Activated T-helper 2 cell treated with anti-CD3 and anti-CD28 coated beads, Interferon-gamma antibody, Interleukin-2, Interleukin-4, amounts not matched to agents 10 μg/mL and 5 μg/mL and 100 μg/mL, durations not matched to agents 14 hours and 24 hours and 36 hours (primary cell): ENCODE measurements around the gene CHRNA5. TPM values are rescaled to one million over a fixed set of nuclear protein-coding genes. Genes with fewer than 3 reads are reported as not detected.
"Not testable (repeated sequence)": the region's sequence is repeated elsewhere in the genome, so short reads cannot be mapped to it uniquely, and the experiment has no call there.

Source experiments
- DNase-seq: peaks from one replicate; pipeline ENCODE4 v3.0.0; 2021; ENCODE audit warnings: low spot score
- H3K27ac Mint-ChIP-seq: one replicate; pipeline ENCODE4 v1.8.0; 2021; ENCODE audit warnings: mixed read lengths
- H3K27me3 Mint-ChIP-seq: one replicate; pipeline ENCODE4 v1.8.0; 2021; ENCODE audit warnings: low read depth, mixed read lengths
- H3K36me3 Mint-ChIP-seq: one replicate; pipeline ENCODE4 v1.8.0; 2021; ENCODE audit warnings: low read depth, mixed read lengths
- H3K4me1 Mint-ChIP-seq: one replicate; pipeline ENCODE4 v1.8.0; 2021; ENCODE audit warnings: low read depth, mixed read lengths
- H3K4me3 Mint-ChIP-seq: one replicate; pipeline ENCODE4 v1.8.0; 2021; ENCODE audit warnings: low read depth, mild to moderate bottlenecking, moderate library complexity, mixed read lengths
- H3K9me3 Mint-ChIP-seq: one replicate; pipeline ENCODE4 v1.8.0; 2021; ENCODE audit warnings: mixed read lengths
- intact Hi-C: fragments of 100-400 bp; cut with micrococcal nuclease; formaldehyde crosslinking; loops from one replicate; pipeline ENCODE4 v1.15.1; 2023
- total RNA-seq: library from RNA; stranded (reverse); gene quantifications from 2 replicates; pipeline ENCODE4 v1.2.3, GENCODE V29; 2022

The CHRNA5 gene
- total RNA-seq, 1 donor from 2014 or later: 6.5 TPM

DNA sequence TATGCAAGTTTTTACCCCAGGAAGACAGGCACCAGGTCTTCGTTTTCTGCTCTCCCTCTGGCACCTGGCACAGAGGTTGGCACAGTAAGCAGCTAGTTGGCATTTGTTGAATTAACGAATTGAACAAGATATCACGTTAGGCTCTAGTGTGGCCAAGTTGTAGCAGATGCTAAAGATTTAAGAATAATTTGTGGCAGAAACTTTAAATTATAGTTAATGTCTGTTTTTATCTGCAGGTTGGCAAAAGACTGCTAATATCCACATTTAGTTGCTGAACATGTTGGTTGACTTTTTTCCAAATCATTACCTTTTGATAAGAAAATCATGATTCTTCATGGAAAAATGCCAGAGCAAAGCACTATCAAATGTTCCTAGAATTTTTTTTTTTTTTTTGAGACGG lies 8.1 kb downstream of the CHRNA5 start:
- Mint-ChIP-seq H3K4me1 (no peaks in the 10 kb centered on the region), H3K9me3 (no peaks in the 10 kb centered on the region), H3K27me3 (no peaks in the 10 kb centered on the region), H3K27ac (no peak overlapping the region), H3K36me3 (no peaks in the 10 kb centered on the region), H3K4me3 (no peak overlapping the region)
- intact Hi-C loops: no loop called here
- DNase-seq: no peak

DNA sequence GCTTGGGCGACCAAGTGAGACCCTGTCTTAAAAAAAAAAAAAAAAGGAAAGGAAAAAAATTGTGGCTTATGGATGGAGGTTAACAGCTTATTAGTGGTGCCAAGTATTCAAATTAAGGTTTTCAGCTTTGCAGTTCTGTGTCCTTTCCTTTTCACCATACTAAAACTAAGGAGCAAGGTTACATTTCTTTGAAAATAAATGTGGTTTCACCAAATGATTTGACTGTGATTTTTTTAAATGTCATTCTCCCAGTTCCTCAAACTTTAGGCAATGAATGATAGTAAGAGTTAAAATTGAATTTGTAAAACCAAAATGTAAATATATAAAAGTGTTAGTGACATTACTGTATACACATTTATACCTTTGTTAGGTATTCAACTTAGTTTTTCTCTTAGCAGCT lies 9.6 kb downstream of the CHRNA5 start:
- no peak for DNase-seq
- intact Hi-C loops: no loop called here
- Mint-ChIP-seq H3K4me3 (no peak overlapping the region), H3K9me3 (no peaks in the 10 kb centered on the region), H3K4me1 (no peaks in the 10 kb centered on the region), H3K27me3 (no peaks in the 10 kb centered on the region), H3K36me3 (no peaks in the 10 kb centered on the region), H3K27ac (no peak overlapping the region)

- H3K9me3 Mint-ChIP-seq: no peaks in the 10 kb centered on the region
- no peaks in the 10 kb centered on the region for H3K4me1 Mint-ChIP-seq
- no peaks in the 10 kb centered on the region for H3K27me3 Mint-ChIP-seq
- H3K27ac Mint-ChIP-seq: no peak overlapping the region
- no peak overlapping the region for H3K4me3 Mint-ChIP-seq
- DNase-seq: no peak
- intact Hi-C loops: no loop called here
- H3K36me3 Mint-ChIP-seq: no peaks in the 10 kb centered on the region
Observed at GRCh38 chr15:78597583-78597982, 32.3 kb downstream of the CHRNA5 start.

- no peaks in the 10 kb centered on the region for H3K9me3 Mint-ChIP-seq
- H3K4me3 Mint-ChIP-seq: no peak overlapping the region
- no peaks in the 10 kb centered on the region for H3K27me3 Mint-ChIP-seq
- intact Hi-C loops: no loop called here
- no peaks in the 10 kb centered on the region for H3K4me1 Mint-ChIP-seq
- DNase-seq: no peak
- H3K27ac Mint-ChIP-seq: no peak overlapping the region
- no peaks in the 10 kb centered on the region for H3K36me3 Mint-ChIP-seq
Observed at GRCh38 chr15:78598348-78598747, 33.0 kb downstream of the CHRNA5 start.

DNA sequence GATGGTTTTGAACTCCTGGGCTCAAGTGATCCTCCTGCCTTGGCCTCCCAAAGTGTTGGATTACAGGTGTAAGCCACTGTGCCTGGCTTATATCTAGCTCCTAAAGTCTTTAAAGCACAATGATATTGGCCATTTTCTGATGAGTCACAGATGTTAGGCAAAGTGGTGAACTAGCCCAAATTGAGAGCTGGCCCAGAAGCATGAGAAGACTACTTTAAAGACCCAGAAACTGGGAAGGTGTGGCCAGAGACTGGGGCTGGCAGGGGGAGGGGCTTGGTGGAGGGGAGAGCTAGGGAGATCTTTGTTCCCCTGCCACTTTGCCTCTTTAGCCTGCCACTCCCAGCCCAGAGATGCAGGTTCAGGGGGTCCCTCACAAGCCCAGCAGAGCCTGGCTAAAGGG lies 33.9 kb downstream of the CHRNA5 start:
- no peaks in the 10 kb centered on the region for H3K4me1 Mint-ChIP-seq

DNA sequence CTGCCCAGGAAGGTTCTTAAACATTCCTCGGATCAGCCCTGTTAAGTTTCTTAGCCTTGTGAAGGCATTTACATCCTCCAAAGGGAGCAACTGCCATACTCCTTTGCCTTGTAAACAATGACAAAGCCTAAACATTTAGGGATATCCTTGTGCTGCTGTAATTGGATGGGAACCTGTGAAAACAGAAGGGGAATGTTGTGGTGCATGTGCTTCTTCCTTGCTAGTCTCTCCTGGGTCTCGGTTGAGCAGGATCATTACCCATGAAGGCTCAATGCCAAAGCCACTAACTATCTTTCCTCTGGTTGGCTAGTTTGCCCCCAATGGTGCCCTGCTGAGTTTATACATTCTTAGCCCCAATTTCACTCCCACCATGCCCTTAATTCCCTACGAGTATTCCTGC lies 38.1 kb downstream of the CHRNA5 start:
- H3K27me3 Mint-ChIP-seq: no peaks in the 10 kb centered on the region
- no peaks in the 10 kb centered on the region for H3K36me3 Mint-ChIP-seq
- no peak overlapping the region for H3K27ac Mint-ChIP-seq
- DNase-seq: no peak
- H3K4me3 Mint-ChIP-seq: no peak overlapping the region
- intact Hi-C loops: no loop called here
- H3K9me3 Mint-ChIP-seq: no peaks in the 10 kb centered on the region
- no peaks in the 10 kb centered on the region for H3K4me1 Mint-ChIP-seq

More for the DNA sequence above, 33.9 kb downstream of the CHRNA5 start:
- DNase-seq: no peak
- intact Hi-C loops: no loop called here
- H3K4me3 Mint-ChIP-seq: no peak overlapping the region
- no peaks in the 10 kb centered on the region for H3K9me3 Mint-ChIP-seq
- no peak overlapping the region for H3K27ac Mint-ChIP-seq
- no peaks in the 10 kb centered on the region for H3K27me3 Mint-ChIP-seq
- no peaks in the 10 kb centered on the region for H3K36me3 Mint-ChIP-seq

DNA sequence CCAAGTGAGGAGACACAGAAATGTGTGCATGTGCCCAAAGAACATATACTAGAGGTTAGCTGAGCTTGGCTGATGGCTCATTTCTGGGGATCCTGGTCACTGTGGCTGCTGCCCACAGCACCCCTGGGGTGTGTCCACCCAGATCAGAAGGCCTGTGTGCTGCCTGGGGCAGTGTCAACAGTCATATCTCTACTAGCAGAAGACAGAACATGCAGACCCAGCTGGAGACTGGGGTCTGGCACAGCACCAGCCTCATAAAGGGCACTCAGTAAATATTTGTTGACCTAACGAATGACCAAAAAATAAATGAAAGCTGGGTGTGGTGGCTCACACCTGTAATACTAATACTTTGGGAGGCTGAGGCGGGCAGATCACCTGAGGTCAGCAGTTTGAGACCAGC lies 39.1 kb downstream of the CHRNA5 start:
- no peak for DNase-seq
- intact Hi-C loops: no loop called here
- H3K4me1 Mint-ChIP-seq: no peaks in the 10 kb centered on the region
- no peaks in the 10 kb centered on the region for H3K36me3 Mint-ChIP-seq
- no peak overlapping the region for H3K27ac Mint-ChIP-seq
- no peak overlapping the region for H3K4me3 Mint-ChIP-seq
- H3K27me3 Mint-ChIP-seq: no peaks in the 10 kb centered on the region
- no peaks in the 10 kb centered on the region for H3K9me3 Mint-ChIP-seq

- DNase-seq: no peak
- intact Hi-C loops: no loop called here
- no peak overlapping the region for H3K27ac Mint-ChIP-seq
- no peak overlapping the region for H3K4me3 Mint-ChIP-seq
- no peaks in the 10 kb centered on the region for H3K36me3 Mint-ChIP-seq
- peaks cover 3% of the 10 kb centered on the region for H3K27me3 Mint-ChIP-seq
- H3K9me3 Mint-ChIP-seq: no peaks in the 10 kb centered on the region
- H3K4me1 Mint-ChIP-seq: no peaks in the 10 kb centered on the region
Observed at GRCh38 chr15:78605201-78605600, 39.9 kb downstream of the CHRNA5 start.

DNA sequence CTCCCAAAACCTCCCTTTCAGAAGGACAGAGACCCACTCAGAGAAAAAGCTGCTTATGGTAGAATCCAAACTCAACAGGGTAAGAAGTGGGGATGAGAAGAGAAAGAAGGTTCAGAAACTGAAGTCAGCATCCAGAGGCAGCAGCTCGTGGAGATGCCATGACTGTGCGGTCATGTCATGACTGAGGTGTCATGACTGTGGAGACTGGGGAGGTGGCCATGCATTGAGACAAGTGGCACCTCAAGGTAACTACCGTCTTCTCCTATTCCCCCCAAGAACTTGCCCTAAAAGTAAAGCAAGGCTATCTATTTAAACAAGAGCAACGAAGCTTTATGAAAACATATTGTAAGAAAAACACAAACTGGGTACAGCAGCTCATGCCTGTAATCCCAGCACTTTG lies 40.4 kb downstream of the CHRNA5 start:
- Mint-ChIP-seq H3K36me3 (no peaks in the 10 kb centered on the region), H3K4me1 (no peaks in the 10 kb centered on the region), H3K4me3 (no peak overlapping the region), H3K27ac (no peak overlapping the region), H3K9me3 (no peaks in the 10 kb centered on the region), H3K27me3 (peaks cover 5% of the 10 kb centered on the region)
- intact Hi-C loops: no loop called here
- no peak for DNase-seq

DNA sequence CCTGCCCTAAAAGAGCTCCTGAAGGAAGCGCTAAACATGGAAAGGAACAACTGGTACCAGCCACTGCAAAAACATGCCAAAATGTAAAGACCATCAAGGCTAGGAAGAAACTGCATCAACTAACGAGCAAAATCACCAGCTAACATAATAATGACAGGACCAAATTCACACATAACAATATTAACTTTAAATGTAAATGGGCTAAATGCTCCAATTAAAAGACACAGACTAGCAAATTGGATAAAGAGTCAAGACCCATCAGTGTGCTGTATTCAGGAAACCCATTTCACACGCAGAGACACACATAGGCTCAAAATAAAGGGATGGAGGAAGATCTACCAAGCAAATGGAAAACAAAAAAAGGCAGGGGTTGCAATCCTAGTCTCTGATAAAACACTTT lies 44.2 kb downstream of the CHRNA5 start:
- intact Hi-C loops, H3K4me1 Mint-ChIP-seq, H3K9me3 Mint-ChIP-seq, H3K27me3 Mint-ChIP-seq, H3K36me3 Mint-ChIP-seq, H3K4me3 Mint-ChIP-seq, DNase-seq, H3K27ac Mint-ChIP-seq: not testable (repeated sequence)

GRCh38 chr15:78614021-78614420 lies 48.7 kb downstream of the CHRNA5 start:
- DNase-seq: no peak
- Mint-ChIP-seq H3K36me3 (no peaks in the 10 kb centered on the region), H3K27ac (no peak overlapping the region), H3K27me3 (peaks cover 17% of the 10 kb centered on the region), H3K4me3 (no peak overlapping the region), H3K9me3 (no peaks in the 10 kb centered on the region), H3K4me1 (no peaks in the 10 kb centered on the region)
- intact Hi-C loops: no loop called here

DNA sequence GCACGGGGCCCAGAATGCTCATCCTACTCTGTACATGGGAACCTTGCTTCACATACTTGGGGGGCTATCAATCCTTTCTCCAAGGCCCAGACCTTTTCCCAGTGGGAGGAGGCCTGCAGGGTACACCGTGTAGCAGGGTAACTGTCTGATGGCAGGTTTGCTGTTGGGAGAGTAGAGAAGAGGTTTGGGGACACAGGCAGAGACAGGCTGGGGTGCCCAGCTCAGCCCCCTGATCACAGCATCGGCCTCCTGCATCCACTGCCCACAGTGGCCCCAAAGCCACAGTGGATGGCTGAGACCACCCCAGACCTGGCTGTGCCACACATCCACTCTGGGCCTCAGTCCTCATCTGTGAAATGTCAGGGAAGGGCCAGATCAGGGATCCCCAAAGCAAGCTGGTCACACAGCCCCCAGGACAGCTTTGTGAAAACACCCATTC lies 49.9 kb downstream of the CHRNA5 start:
- no peaks in the 10 kb centered on the region for H3K4me1 Mint-ChIP-seq
- H3K4me3 Mint-ChIP-seq: no peak overlapping the region
- no peak overlapping the region for H3K27ac Mint-ChIP-seq
- no peaks in the 10 kb centered on the region for H3K9me3 Mint-ChIP-seq
- no peaks in the 10 kb centered on the region for H3K36me3 Mint-ChIP-seq
- peaks cover 22% of the 10 kb centered on the region for H3K27me3 Mint-ChIP-seq
- no peak for DNase-seq
- intact Hi-C loops: no loop called here

GRCh38 chr15:78616506-78616905 lies 51.2 kb downstream of the CHRNA5 start:
- no peaks in the 10 kb centered on the region for H3K9me3 Mint-ChIP-seq
- DNase-seq: no peak
- H3K27ac Mint-ChIP-seq: no peak overlapping the region
- H3K36me3 Mint-ChIP-seq: no peaks in the 10 kb centered on the region
- H3K27me3 Mint-ChIP-seq: peaks cover 25% of the 10 kb centered on the region
- H3K4me3 Mint-ChIP-seq: no peak overlapping the region
- intact Hi-C loops: no loop called here
- peaks cover 1% of the 10 kb centered on the region for H3K4me1 Mint-ChIP-seq

DNA sequence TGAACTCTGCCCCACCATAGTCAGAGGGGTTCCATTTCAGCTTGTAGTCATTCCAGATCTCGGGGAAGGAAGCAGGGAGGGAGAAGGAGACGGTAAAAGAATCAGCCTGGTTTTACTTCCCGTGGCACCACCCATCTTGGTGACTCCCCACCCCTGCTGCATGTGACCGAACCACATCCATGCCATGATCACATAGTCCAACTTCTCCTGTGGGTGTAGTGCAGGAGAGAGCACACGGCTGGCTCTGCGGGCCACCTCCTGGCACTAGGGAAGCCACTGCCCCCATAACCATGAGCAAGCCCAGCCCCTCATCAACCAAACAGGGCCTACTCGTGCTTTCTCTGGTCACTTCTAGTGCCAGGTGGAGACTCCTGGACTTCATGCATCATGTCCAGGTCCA lies 51.8 kb downstream of the CHRNA5 start:
- Mint-ChIP-seq H3K27ac (no peak overlapping the region), H3K36me3 (no peaks in the 10 kb centered on the region), H3K4me1 (peaks cover 3% of the 10 kb centered on the region), H3K4me3 (no peak overlapping the region), H3K27me3 (peaks cover 31% of the 10 kb centered on the region), H3K9me3 (no peaks in the 10 kb centered on the region)
- DNase-seq: no peak
- intact Hi-C loops: no loop called here
